ENCODE measurements around the gene DHRS7C. TPM values are rescaled to one million over a fixed set of nuclear protein-coding genes. Genes with fewer than 3 reads are reported as not detected.
"Not testable (repeated sequence)": the region's sequence is repeated elsewhere in the genome, so short reads cannot be mapped to it uniquely, and the experiment has no call there.

DHRS7C gene
- total RNA-seq, 1 donor from 2014 or later, result not detected

DNA sequence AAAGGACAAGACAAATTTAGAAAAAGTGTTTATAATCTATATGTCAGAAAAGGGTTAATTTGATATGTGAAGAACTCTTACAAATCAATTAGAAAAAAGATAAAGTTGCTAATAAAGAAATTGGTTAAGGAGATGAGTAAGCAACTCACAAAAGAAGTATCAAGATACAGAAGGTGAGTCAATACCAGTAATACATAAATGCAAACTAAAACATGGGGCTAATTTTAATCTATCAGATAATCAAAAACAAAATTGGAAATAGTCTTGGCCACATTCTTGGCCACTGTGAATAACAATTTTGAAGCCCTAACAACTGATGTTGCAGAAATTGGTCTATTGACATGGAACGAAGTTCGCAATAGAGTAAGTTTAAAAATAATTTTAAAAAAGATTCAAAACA is 6.8 kb downstream of the DHRS7C start:
- H3K36me3 ChIP-seq (ENCODE audit: insufficient read depth, low read length), result no peaks in the 10 kb centered on the region
- FAIRE-seq (no peak), DNase-seq (ENCODE audit: low read depth) (no peak)
- no peaks in the 10 kb centered on the region for H3K4me1 Mint-ChIP-seq (ENCODE audit: low read depth, unreplicated experiment)
- H3K9me3 ChIP-seq (ENCODE audit: insufficient read depth, low read depth, low read length), result no peaks in the 10 kb centered on the region
- peaks cover 33% of the 10 kb centered on the region for H3K27me3 Mint-ChIP-seq (ENCODE audit: low read depth, unreplicated experiment)
- H3K4me3 ChIP-seq (ENCODE audit: insufficient read depth, low read depth, low read length), result no peak overlapping the region
- no peaks in the 10 kb centered on the region for H3K9me3 Mint-ChIP-seq (ENCODE audit: unreplicated experiment)
- no peak overlapping the region for H3K27ac Mint-ChIP-seq (ENCODE audit: unreplicated experiment)
- H4K20me1 ChIP-seq (ENCODE audit: insufficient read depth, low read length), result no peaks in the 10 kb centered on the region
- no peak overlapping the region for H3K27ac ChIP-seq (ENCODE audit: low read depth, low read length)
- H2AFZ ChIP-seq (ENCODE audit: low read depth, low read length), result no peak overlapping the region
- H3K27me3 ChIP-seq (ENCODE audit: insufficient read depth, low read length), result peaks cover 2% of the 10 kb centered on the region
- peaks cover 1% of the 10 kb centered on the region for H3K36me3 Mint-ChIP-seq (ENCODE audit: low read depth, unreplicated experiment)
- H3K4me1 ChIP-seq (ENCODE audit: insufficient read depth, low read length), result no peaks in the 10 kb centered on the region
- TF ChIP-seq EZH2 (IDR thresholded peaks at IDR 0.05; ENCODE audit: insufficient read depth, low read length), result no peak
- TF ChIP-seq, protein P1, sequence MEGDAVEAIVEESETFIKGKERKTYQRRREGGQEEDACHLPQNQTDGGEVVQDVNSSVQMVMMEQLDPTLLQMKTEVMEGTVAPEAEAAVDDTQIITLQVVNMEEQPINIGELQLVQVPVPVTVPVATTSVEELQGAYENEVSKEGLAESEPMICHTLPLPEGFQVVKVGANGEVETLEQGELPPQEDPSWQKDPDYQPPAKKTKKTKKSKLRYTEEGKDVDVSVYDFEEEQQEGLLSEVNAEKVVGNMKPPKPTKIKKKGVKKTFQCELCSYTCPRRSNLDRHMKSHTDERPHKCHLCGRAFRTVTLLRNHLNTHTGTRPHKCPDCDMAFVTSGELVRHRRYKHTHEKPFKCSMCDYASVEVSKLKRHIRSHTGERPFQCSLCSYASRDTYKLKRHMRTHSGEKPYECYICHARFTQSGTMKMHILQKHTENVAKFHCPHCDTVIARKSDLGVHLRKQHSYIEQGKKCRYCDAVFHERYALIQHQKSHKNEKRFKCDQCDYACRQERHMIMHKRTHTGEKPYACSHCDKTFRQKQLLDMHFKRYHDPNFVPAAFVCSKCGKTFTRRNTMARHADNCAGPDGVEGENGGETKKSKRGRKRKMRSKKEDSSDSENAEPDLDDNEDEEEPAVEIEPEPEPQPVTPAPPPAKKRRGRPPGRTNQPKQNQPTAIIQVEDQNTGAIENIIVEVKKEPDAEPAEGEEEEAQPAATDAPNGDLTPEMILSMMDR (IDR thresholded peaks at IDR 0.05; ENCODE audit: insufficient read depth, low read depth, low read length), result no peak
- H3K4me3 Mint-ChIP-seq (ENCODE audit: unreplicated experiment), result no peak overlapping the region
- no peak overlapping the region for H3K9ac ChIP-seq (ENCODE audit: low read length)
- no peaks in the 10 kb centered on the region for H3K79me2 ChIP-seq (ENCODE audit: insufficient read depth, low read length)
- no peak overlapping the region for H3K4me2 ChIP-seq (ENCODE audit: low read length)

DNA sequence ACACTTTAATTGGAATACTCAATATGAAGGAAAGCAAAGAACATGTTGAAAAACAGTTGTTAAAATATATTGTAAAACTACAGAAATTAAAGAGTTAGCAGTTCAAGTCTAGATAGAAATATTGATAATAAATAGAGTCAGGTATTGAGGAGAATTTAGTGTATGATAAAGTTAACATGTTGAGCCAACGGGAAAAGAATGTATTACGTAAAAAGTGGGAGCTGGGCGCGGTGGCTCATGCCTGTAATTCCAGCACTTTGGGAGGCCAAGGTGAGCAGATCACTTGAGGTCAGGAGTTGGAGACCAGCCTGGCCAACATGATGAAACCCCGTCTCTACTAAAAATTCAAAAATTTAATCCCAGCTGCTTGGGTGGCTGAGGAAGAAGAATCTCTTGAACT is 7.9 kb downstream of the DHRS7C start:
- not testable (repeated sequence) for H3K9me3 ChIP-seq (ENCODE audit: insufficient read depth, low read depth, low read length); H3K36me3 Mint-ChIP-seq (ENCODE audit: low read depth, unreplicated experiment); H3K9me3 Mint-ChIP-seq (ENCODE audit: unreplicated experiment); H3K4me3 ChIP-seq (ENCODE audit: insufficient read depth, low read depth, low read length); H3K27ac ChIP-seq (ENCODE audit: low read depth, low read length); H3K4me1 Mint-ChIP-seq (ENCODE audit: low read depth, unreplicated experiment); H3K4me1 ChIP-seq (ENCODE audit: insufficient read depth, low read length); H3K36me3 ChIP-seq (ENCODE audit: insufficient read depth, low read length); H4K20me1 ChIP-seq (ENCODE audit: insufficient read depth, low read length); H3K79me2 ChIP-seq (ENCODE audit: insufficient read depth, low read length); H3K27me3 ChIP-seq (ENCODE audit: insufficient read depth, low read length); DNase-seq (ENCODE audit: low read depth); H3K4me3 Mint-ChIP-seq (ENCODE audit: unreplicated experiment); H3K27ac Mint-ChIP-seq (ENCODE audit: unreplicated experiment); H3K9ac ChIP-seq (ENCODE audit: low read length); H3K4me2 ChIP-seq (ENCODE audit: low read length); H2AFZ ChIP-seq (ENCODE audit: low read depth, low read length); FAIRE-seq
- H3K27me3 Mint-ChIP-seq (ENCODE audit: low read depth, unreplicated experiment), result peaks cover 27% of the 10 kb centered on the region

DNA sequence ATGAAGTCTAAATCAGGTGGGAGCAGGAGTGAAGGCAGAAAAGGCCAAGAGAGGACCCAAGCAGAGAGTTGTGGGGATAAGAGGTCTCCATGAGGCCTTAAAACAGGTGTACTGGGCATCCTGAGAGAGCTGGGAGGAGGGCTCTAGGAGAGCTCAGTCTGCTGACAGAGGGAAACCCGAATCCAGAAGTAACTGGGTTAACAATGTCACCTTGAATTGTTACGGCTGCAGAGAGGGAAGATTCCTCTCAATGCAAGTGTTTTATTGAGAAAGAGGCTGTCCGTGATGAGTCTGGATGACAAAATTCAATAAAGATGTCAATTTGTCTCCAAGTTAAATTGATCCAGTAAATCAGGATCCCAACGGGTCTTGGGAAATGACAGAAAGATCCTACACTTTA is 8.3 kb downstream of the DHRS7C start:
- no peak for FAIRE-seq

More for the DNA sequence above, 8.3 kb downstream of the DHRS7C start:
- Histone ChIP-seq H3K27me3 (ENCODE audit: insufficient read depth, low read length) (no peaks in the 10 kb centered on the region), H3K9me3 (ENCODE audit: insufficient read depth, low read depth, low read length) (no peaks in the 10 kb centered on the region), H3K4me1 (ENCODE audit: insufficient read depth, low read length) (no peaks in the 10 kb centered on the region), H4K20me1 (ENCODE audit: insufficient read depth, low read length) (no peaks in the 10 kb centered on the region), H2AFZ (ENCODE audit: low read depth, low read length) (no peak overlapping the region), H3K36me3 (ENCODE audit: insufficient read depth, low read length) (no peaks in the 10 kb centered on the region), H3K4me2 (ENCODE audit: low read length) (no peak overlapping the region), H3K79me2 (ENCODE audit: insufficient read depth, low read length) (no peaks in the 10 kb centered on the region), H3K27ac (ENCODE audit: low read depth, low read length) (no peak overlapping the region), H3K4me3 (ENCODE audit: insufficient read depth, low read depth, low read length) (no peak overlapping the region), H3K9ac (ENCODE audit: low read length) (no peak overlapping the region)
- TF ChIP-seq EZH2 (IDR thresholded peaks at IDR 0.05; ENCODE audit: insufficient read depth, low read length), result no peak
- TF ChIP-seq, protein P1 (IDR thresholded peaks at IDR 0.05; ENCODE audit: insufficient read depth, low read depth, low read length), result no peak
- Mint-ChIP-seq H3K36me3 (ENCODE audit: low read depth, unreplicated experiment) (peaks cover 1% of the 10 kb centered on the region), H3K9me3 (ENCODE audit: unreplicated experiment) (no peaks in the 10 kb centered on the region), H3K27ac (ENCODE audit: unreplicated experiment) (no peak overlapping the region), H3K27me3 (ENCODE audit: low read depth, unreplicated experiment) (peaks cover 28% of the 10 kb centered on the region), H3K4me3 (ENCODE audit: unreplicated experiment) (no peak overlapping the region), H3K4me1 (ENCODE audit: low read depth, unreplicated experiment) (no peaks in the 10 kb centered on the region)
- DNase-seq (ENCODE audit: low read depth), result no peak

Data from astrocyte (in vitro differentiated cells and primary cell).